ENCODE results near the gene JAZF1. TPM values are rescaled to one million over a fixed set of nuclear protein-coding genes. Genes with fewer than 3 reads are reported as not detected.

JAZF1 gene
- total RNA-seq, 1 experiment from 2014 or later: 9.1 TPM

DNA sequence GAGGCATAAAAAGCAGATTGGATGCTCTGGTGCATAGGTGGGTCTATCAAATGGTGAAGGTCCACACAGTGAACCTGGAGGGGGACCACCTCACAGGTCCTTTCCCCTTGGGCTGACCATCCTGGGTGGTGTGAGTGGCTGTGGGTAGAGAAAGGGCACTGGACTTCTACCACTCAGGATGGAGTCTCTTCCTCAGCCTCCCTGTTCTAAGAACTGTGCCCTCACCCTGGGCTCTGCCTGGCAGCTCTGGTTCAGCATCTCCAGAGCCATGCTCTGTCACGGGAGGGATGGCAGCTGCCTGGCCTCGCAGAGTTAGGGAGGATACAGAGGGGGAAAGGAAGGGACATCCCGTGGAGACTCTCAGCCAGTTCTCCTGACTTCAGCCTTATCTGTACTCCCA, 318.8 kb downstream of the JAZF1 start:
- Histone ChIP-seq H3T11ph (ENCODE audit: low read length) (no peak overlapping the region), H2AK5ac (ENCODE audit: insufficient read length, low read length) (no peak overlapping the region), H3K79me1 (ENCODE audit: insufficient read depth, low read depth, low read length, poor library complexity, severe bottlenecking) (no peaks in the 10 kb centered on the region), H3K18ac (ENCODE audit: insufficient read length, low read depth, low read length) (no peak overlapping the region), H4K20me1 (ENCODE audit: control insufficient read depth, insufficient read depth, insufficient read length) (no peaks in the 10 kb centered on the region), H3K27me3 (ENCODE audit: insufficient read depth, low read length) (no peaks in the 10 kb centered on the region), H3K4me1 (ENCODE audit: insufficient read depth, low read length) (no peaks in the 10 kb centered on the region), H3K14ac (ENCODE audit: insufficient read depth, low read length) (no peak overlapping the region), H3K27ac (ENCODE audit: insufficient read length, low read depth, low read length) (no peak overlapping the region), H3K23me2 (ENCODE audit: insufficient read length, low read depth, low read length, poor library complexity, severe bottlenecking) (no peaks in the 10 kb centered on the region), H3K9me3 (ENCODE audit: control insufficient read depth, low read depth, low read length) (no peaks in the 10 kb centered on the region), H2BK20ac (ENCODE audit: low read depth, low read length, poor library complexity, severe bottlenecking) (no peak overlapping the region), H3K4ac (ENCODE audit: low read depth, low read length) (no peak overlapping the region), H2BK12ac (ENCODE audit: insufficient read length, low read depth, low read length) (no peak overlapping the region), H3K79me2 (ENCODE audit: insufficient read depth, low read length) (0 out of 2 replicates have a peak, but pooled peaks cover 2% of the 10 kb centered on the region), H4K91ac (ENCODE audit: insufficient read length, low read depth, low read length) (no peak overlapping the region), H4K8ac (replicated peaks; ENCODE audit: insufficient read length, low read depth, low read length) (no peak overlapping the region), H3K23ac (ENCODE audit: insufficient read length, low read depth, low read length) (no peak overlapping the region), H2BK15ac (ENCODE audit: low read depth, low read length) (no peak overlapping the region), H2BK5ac (ENCODE audit: insufficient read length, low read length) (no peak overlapping the region), H2AFZ (ENCODE audit: low read length) (no peak overlapping the region), H3K4me2 (ENCODE audit: insufficient read depth, insufficient read length, low read length) (no peak overlapping the region), H2BK120ac (ENCODE audit: low read depth, low read length, poor library complexity, severe bottlenecking) (no peak overlapping the region), H3K9ac (ENCODE audit: extremely low read depth, insufficient read length, low read length) (no peak overlapping the region), H3K56ac (ENCODE audit: insufficient read length, low read depth, low read length) (no peak overlapping the region), H4K5ac (ENCODE audit: insufficient read length, low read depth, low read length) (no peak overlapping the region)
- H3K36me3 Mint-ChIP-seq (ENCODE audit: insufficient read depth in 1 of 3, low read depth in 3 of 3): no peaks in the 10 kb centered on the region; a peak in 1 of 7 replicates
- peaks cover 0 to 2% of the 10 kb centered on the region in 2 experiments; a peak in 1 of 5 replicates for H3K9me3 Mint-ChIP-seq
- H3K4me1 Mint-ChIP-seq: peaks cover 12% of the 10 kb centered on the region in 2 experiments; a peak in 3 of 4 replicates
- H3K27me3 Mint-ChIP-seq (ENCODE audit: low read depth): no peaks in the 10 kb centered on the region; the same call in 1 of the 2 replicates
- H3K27ac Mint-ChIP-seq: no peak overlapping the region; a peak in 1 of 7 replicates
- TF ChIP-seq, protein P1, sequence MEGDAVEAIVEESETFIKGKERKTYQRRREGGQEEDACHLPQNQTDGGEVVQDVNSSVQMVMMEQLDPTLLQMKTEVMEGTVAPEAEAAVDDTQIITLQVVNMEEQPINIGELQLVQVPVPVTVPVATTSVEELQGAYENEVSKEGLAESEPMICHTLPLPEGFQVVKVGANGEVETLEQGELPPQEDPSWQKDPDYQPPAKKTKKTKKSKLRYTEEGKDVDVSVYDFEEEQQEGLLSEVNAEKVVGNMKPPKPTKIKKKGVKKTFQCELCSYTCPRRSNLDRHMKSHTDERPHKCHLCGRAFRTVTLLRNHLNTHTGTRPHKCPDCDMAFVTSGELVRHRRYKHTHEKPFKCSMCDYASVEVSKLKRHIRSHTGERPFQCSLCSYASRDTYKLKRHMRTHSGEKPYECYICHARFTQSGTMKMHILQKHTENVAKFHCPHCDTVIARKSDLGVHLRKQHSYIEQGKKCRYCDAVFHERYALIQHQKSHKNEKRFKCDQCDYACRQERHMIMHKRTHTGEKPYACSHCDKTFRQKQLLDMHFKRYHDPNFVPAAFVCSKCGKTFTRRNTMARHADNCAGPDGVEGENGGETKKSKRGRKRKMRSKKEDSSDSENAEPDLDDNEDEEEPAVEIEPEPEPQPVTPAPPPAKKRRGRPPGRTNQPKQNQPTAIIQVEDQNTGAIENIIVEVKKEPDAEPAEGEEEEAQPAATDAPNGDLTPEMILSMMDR (conservative IDR thresholded peaks at IDR 0.05): no peak
- H3K4me3 Mint-ChIP-seq: no peak overlapping the region
- DNase-seq: no peak
- no CpG with 5 or more reads among the region's 3 CpGs for WGBS (ENCODE audit: extremely low coverage, insufficient read length, low lambda C conversion rate)
